HG03565 (cell line): Measurements from ENCODE around the gene PTPRO.
A peak's percentile ranks its signal among the peaks of the same experiment; 100 is the strongest.

Source experiments
- ATAC-seq: cut with Tn5 transposase; IDR thresholded peaks from one replicate; pipeline ENCODE4 v1.9.1; 2021; ENCODE audit warnings: mild to moderate bottlenecking, moderate library complexity; ENCODE audit not compliant: unreplicated experiment

The PTPRO gene

GRCh38 chr12:15322164-15323061 is at the start of gene PTPRO:
TSS of gene PTPRO (plus strand) at chr12:15322508.
- no peak for ATAC-seq

GRCh38 chr12:15273896-15274295 is 48.4 kb upstream of the PTPRO start:
- no peak for ATAC-seq

- ATAC-seq, result no peak
Observed at GRCh38 chr12:15274561-15274967, 47.7 kb upstream of the PTPRO start.

- ATAC-seq, result no peak
Observed at GRCh38 chr12:15276088-15276698, 46.1 kb upstream of the PTPRO start.

- ATAC-seq, result peak; percentile 75
Observed at GRCh38 chr12:15278816-15279658, 43.3 kb upstream of the PTPRO start.

- ATAC-seq, result no peak
Observed at GRCh38 chr12:15280930-15281329, 41.4 kb upstream of the PTPRO start.

GRCh38 chr12:15289192-15289591 is 33.1 kb upstream of the PTPRO start:
- no peak for ATAC-seq

GRCh38 chr12:15293731-15294130 is 28.6 kb upstream of the PTPRO start:
- ATAC-seq, result no peak

- ATAC-seq, result no peak
Observed at GRCh38 chr12:15299947-15300346, 22.4 kb upstream of the PTPRO start.

- ATAC-seq, result no peak
Observed at GRCh38 chr12:15304296-15304695, 18.0 kb upstream of the PTPRO start.

- ATAC-seq, result no peak
Observed at GRCh38 chr12:15306605-15307004, 15.7 kb upstream of the PTPRO start.

- ATAC-seq, result no peak
Observed at GRCh38 chr12:15307079-15307478, 15.2 kb upstream of the PTPRO start.

GRCh38 chr12:15318841-15319240 is 3.5 kb upstream of the PTPRO start:
- ATAC-seq, result no peak

- no peak for ATAC-seq
Observed at GRCh38 chr12:15320881-15321280, 1.4 kb upstream of the PTPRO start.

GRCh38 chr12:15323480-15323879 is 1.2 kb downstream of the PTPRO start:
- ATAC-seq, result no peak

GRCh38 chr12:15329891-15330290 is 7.6 kb downstream of the PTPRO start:
- no peak for ATAC-seq

GRCh38 chr12:15334225-15334624 is 11.9 kb downstream of the PTPRO start:
- ATAC-seq, result no peak

- no peak for ATAC-seq
Observed at GRCh38 chr12:15335959-15336358, 13.7 kb downstream of the PTPRO start.

- no peak for ATAC-seq
Observed at GRCh38 chr12:15336768-15337553, 14.7 kb downstream of the PTPRO start.

- ATAC-seq, result no peak
Observed at GRCh38 chr12:15341371-15341770, 19.1 kb downstream of the PTPRO start.

- no peak for ATAC-seq
Observed at GRCh38 chr12:15344561-15344960, 22.3 kb downstream of the PTPRO start.
